IMR-90 (cell line): ENCODE results near the gene MAML3. TPM values are rescaled to one million over a fixed set of nuclear protein-coding genes. Genes with fewer than 3 reads are reported as not detected.

Source experiments
- ATAC-seq: fragments of 200-7000 bp; cut with Tn5 transposase; 2 replicates; pipeline ENCODE4 v1.9.1; 2020; ENCODE audit warnings: low read depth, mild to moderate bottlenecking, moderate library complexity
- BruUV-seq: library from RNA; stranded (reverse); fragments of 400-500 nt; replicated peaks from 2 replicates; lab custom pipeline; 2021; lab: Mats Ljungman, UMichigan
- CTCF ChIA-PET: fragments of 300-600 bp; formaldehyde crosslinking; extraction: SDS; loops from one replicate; lab custom pipeline; 2021; ENCODE audit warnings: antibody characterized with exemption; lab: Yijun Ruan, JAX
- POLR2A ChIA-PET: fragments of 300-600 bp; sonication (Branson Sonifier 250); formaldehyde crosslinking; loops from one replicate; lab custom pipeline; 2022; ENCODE audit warnings: antibody characterized with exemption; ENCODE audit not compliant: unreplicated experiment; lab: Charles Lee
- DNase-seq: peaks from one replicate; pipeline ENCODE4 v3.0.0; 2013
- H2AFZ ChIP-seq: replicated peaks from 2 replicates; pipeline ENCODE3; 2013; ENCODE audit warnings: low read length, mild to moderate bottlenecking; ENCODE audit not compliant: poor library complexity
- H2AK5ac ChIP-seq: 2 replicates; pipeline ENCODE4 v1.6.1; 2013; ENCODE audit warnings: low read depth, low read length, inconsistent platforms
- H2AK9ac ChIP-seq: replicated peaks from 2 replicates; pipeline ENCODE3; 2013; ENCODE audit warnings: mild to moderate bottlenecking, low read depth, low read length, moderate library complexity; ENCODE audit not compliant: poor library complexity
- H2BK120ac ChIP-seq: 2 replicates; pipeline ENCODE4 v1.6.1; 2013; ENCODE audit warnings: low read depth, low read length, inconsistent platforms
- H2BK15ac ChIP-seq: 3 replicates; pipeline ENCODE4 v1.6.1; 2013; ENCODE audit warnings: low read depth, low read length, inconsistent platforms
- H2BK20ac ChIP-seq: 2 replicates; pipeline ENCODE4 v1.6.1; 2013; ENCODE audit warnings: low read depth, mild to moderate bottlenecking, inconsistent platforms, low read length, moderate library complexity
- H2BK5ac ChIP-seq: 2 replicates; pipeline ENCODE4 v1.6.1; 2013; ENCODE audit warnings: mild to moderate bottlenecking, low read depth, low read length, inconsistent platforms; ENCODE audit not compliant: poor library complexity, severe bottlenecking
- H3K14ac ChIP-seq: replicated peaks from 2 replicates; pipeline ENCODE4 v1.6.1; 2013; ENCODE audit warnings: low read depth, low read length, inconsistent platforms
- H3K18ac ChIP-seq: 2 replicates; pipeline ENCODE4 v1.6.1; 2013; ENCODE audit warnings: low read depth, low read length, control low read depth
- H3K23ac ChIP-seq: 2 replicates; pipeline ENCODE4 v1.6.1; 2013; ENCODE audit warnings: low read depth, low read length, inconsistent platforms
- H3K27ac ChIP-seq: 2 replicates; pipeline ENCODE4 v1.5.1; 2013; ENCODE audit warnings: mild to moderate bottlenecking, control low read depth, low read length; ENCODE audit not compliant: insufficient read depth
- H3K27me3 ChIP-seq: 2 replicates; pipeline ENCODE4 v1.6.1; 2013; ENCODE audit warnings: low read length; ENCODE audit not compliant: control insufficient read depth, insufficient read depth
- H3K36me3 ChIP-seq: 2 replicates; pipeline ENCODE4 v1.6.1; 2013; ENCODE audit warnings: low read length, mixed read lengths; ENCODE audit not compliant: control insufficient read depth, insufficient read depth
- H3K4ac ChIP-seq: 2 replicates; pipeline ENCODE4 v1.6.1; 2013; ENCODE audit warnings: low read depth, low read length, inconsistent platforms
- H3K4me1 ChIP-seq: 2 replicates; pipeline ENCODE4 v1.6.1; 2013; ENCODE audit warnings: low read length, mixed read lengths; ENCODE audit not compliant: control insufficient read depth, insufficient read depth
- H3K4me2 ChIP-seq: 2 replicates; pipeline ENCODE4 v1.6.1; 2013; ENCODE audit warnings: low read depth, mild to moderate bottlenecking, control low read depth, low read length, moderate library complexity
- H3K4me3 ChIP-seq: 2 replicates; pipeline ENCODE4 v1.5.1; 2013; ENCODE audit warnings: low read depth, mild to moderate bottlenecking, control low read depth, low read length, moderate library complexity; ENCODE audit not compliant: insufficient read depth
- H3K56ac ChIP-seq: 2 replicates; pipeline ENCODE4 v1.6.1; 2013; ENCODE audit warnings: low read length, inconsistent platforms; ENCODE audit not compliant: insufficient read depth; ENCODE audit errors: extremely low read depth
- H3K79me1 ChIP-seq, 2 experiments: 2 replicates each; pipeline ENCODE4 v1.6.1; 2013; ENCODE audit warnings: low read length in 2 of 2, inconsistent platforms in 1 of 2, low read depth in 1 of 2
- H3K9ac ChIP-seq: 2 replicates; pipeline ENCODE4 v1.6.1; 2013; ENCODE audit warnings: low read depth, low read length, control low read depth
- H3K9me1 ChIP-seq: 2 replicates; pipeline ENCODE4 v1.6.1; 2013; ENCODE audit warnings: low read length, inconsistent platforms; ENCODE audit not compliant: insufficient read depth
- H3K9me3 ChIP-seq: 2 replicates; pipeline ENCODE4 v1.6.1; 2013; ENCODE audit warnings: low read length; ENCODE audit not compliant: control insufficient read depth, insufficient read depth
- H4K20me1 ChIP-seq: 2 replicates; pipeline ENCODE4 v1.6.1; 2013; ENCODE audit warnings: low read length, inconsistent platforms; ENCODE audit not compliant: insufficient read depth
- H4K5ac ChIP-seq: 2 replicates; pipeline ENCODE4 v1.6.1; 2013; ENCODE audit warnings: mild to moderate bottlenecking, low read depth, low read length, control low read depth
- H4K8ac ChIP-seq, 2 experiments: 2 replicates each; pipeline ENCODE4 v1.6.1; 2013; ENCODE audit warnings: low read depth in 2 of 2, low read length in 2 of 2, control low read depth in 1 of 2, inconsistent platforms in 1 of 2
- H4K91ac ChIP-seq: 2 replicates; pipeline ENCODE4 v1.6.1; 2013; ENCODE audit warnings: low read depth, low read length, inconsistent platforms; ENCODE audit not compliant: insufficient read depth
- BHLHE40 ChIP-seq: fragments of 150-350 bp; IDR thresholded peaks from 2 replicates; pipeline ENCODE4 v1.6.1; 2016; ENCODE audit warnings: mild to moderate bottlenecking, low read depth, low read length
- CEBPB ChIP-seq: IDR thresholded peaks from 2 replicates; pipeline ENCODE4 v1.6.1; 2012; ENCODE audit warnings: low read depth, low read length, improper control_type of control experiment
- CHD1 ChIP-seq: IDR thresholded peaks from 2 replicates; pipeline ENCODE4 v1.6.1; 2012; ENCODE audit warnings: low read depth, low read length, improper control_type of control experiment
- CTCF ChIP-seq: conservative IDR thresholded peaks from 2 replicates; pipeline ENCODE4 v1.5.1; 2012; ENCODE audit warnings: mild to moderate bottlenecking, low read depth, low read length, improper control_type of control experiment
- ELK1 ChIP-seq: fragments of 150-350 bp; IDR thresholded peaks from 2 replicates; pipeline ENCODE4 v1.6.1; 2016; ENCODE audit warnings: low read depth, mild to moderate bottlenecking, low read length, moderate library complexity, borderline replicate concordance
- FOS ChIP-seq: fragments of 150-350 bp; IDR thresholded peaks from 2 replicates; pipeline ENCODE4 v1.6.1; 2016; ENCODE audit warnings: low read depth, low read length
- MAFK ChIP-seq: IDR thresholded peaks from 2 replicates; pipeline ENCODE4 v1.6.1; 2012; ENCODE audit warnings: low read depth, low read length, improper control_type of control experiment
- MAZ ChIP-seq: IDR thresholded peaks from 2 replicates; pipeline ENCODE4 v1.6.1; 2012; ENCODE audit warnings: low read depth, mild to moderate bottlenecking, low read length, improper control_type of control experiment, moderate library complexity, borderline replicate concordance
- MXI1 ChIP-seq: IDR thresholded peaks from 2 replicates; pipeline ENCODE4 v1.6.1; 2012; ENCODE audit warnings: low read depth, mild to moderate bottlenecking, low read length, moderate library complexity, borderline replicate concordance
- NFE2L2 ChIP-seq: fragments of 150-350 bp; IDR thresholded peaks from 2 replicates; pipeline ENCODE4 v1.6.1; 2016; ENCODE audit warnings: low read depth, mild to moderate bottlenecking, low read length
- RAD21 ChIP-seq: IDR thresholded peaks from 2 replicates; pipeline ENCODE4 v1.6.1; 2012; ENCODE audit warnings: low read length, improper control_type of control experiment
- RFX5 ChIP-seq: IDR thresholded peaks from 2 replicates; pipeline ENCODE4 v1.8.0; 2012; ENCODE audit warnings: low read depth, mild to moderate bottlenecking, low read length, moderate library complexity
- SMC3 ChIP-seq: fragments of 150-350 bp; IDR thresholded peaks from 2 replicates; pipeline ENCODE4 v1.6.1; 2016; ENCODE audit warnings: low read depth, mild to moderate bottlenecking, antibody characterized with exemption, low read length, moderate library complexity
- USF2 ChIP-seq: fragments of 150-350 bp; IDR thresholded peaks from 2 replicates; pipeline ENCODE4 v1.6.1; 2017; ENCODE audit warnings: mild to moderate bottlenecking, antibody characterized with exemption, low read length, low read depth
- WGBS, 2 experiments: methylation state at CpG; one replicate each; pipeline versions ENCODE4 v1.1.5 to v1.1.7; 2013; ENCODE audit warnings: missing lambda C conversion rate in 2 of 2; ENCODE audit not compliant: insufficient read length in 1 of 2; ENCODE audit errors: extremely low coverage in 2 of 2; 5-methylcytosine and 5-hydroxymethylcytosine counted together
- dilution Hi-C: fragments of 300-500 bp; cut with HindIII; formaldehyde crosslinking; loops from one replicate; pipeline ENCODE4 v1.14.3; 2018; ENCODE audit warnings: low sequenced_read_pairs; ENCODE audit not compliant: unreplicated experiment
- in situ Hi-C: fragments of 300-500 bp; cut with MboI; formaldehyde crosslinking; loops from 3 replicates; pipeline ENCODE4 v1.14.3; 2019; ENCODE audit warnings: low sequenced_read_pairs, inconsistent platforms, mixed read lengths
- intact Hi-C: fragments of 100-400 bp; cut with micrococcal nuclease; formaldehyde crosslinking; loops from 2 replicates; pipeline ENCODE4 v1.10.0; 2022
- polyA plus RNA-seq, 3 experiments: library from polyadenylated mRNA; depleted of rRNA; stranded (reverse); fragments of >200 nt; gene quantifications; 2 replicates each; pipeline ENCODE4 v1.2.3, GENCODE V29; 2012; ENCODE audit warnings: low replicate concordance in 1 of 3
- total RNA-seq: library from RNA; depleted of rRNA; stranded (reverse); fragments of >200 nt; gene quantifications from 2 replicates; pipeline ENCODE4 v1.2.3, GENCODE V29; 2012

Gene MAML3
- total and polyA plus RNA-seq, 2 of the 4 experiments (the other 2 are of a cell fraction) = 0.90 to 1.7 TPM

- Histone ChIP-seq H2AFZ (no peak overlapping the region), H3K23ac (peak overlapping the region; percentile 24; the same call in 1 of the 2 replicates), H3K4ac (peak overlapping the region; percentile 65; the same call in 1 of the 2 replicates), H3K27me3 (no peaks in the 10 kb centered on the region), H4K5ac (peak overlapping the region; percentile 83; the same call in 1 of the 2 replicates), H2BK20ac (peak overlapping the region; percentile 48; the same call in 1 of the 2 replicates), H3K36me3 (no peaks in the 10 kb centered on the region), H2BK15ac (peak overlapping the region; percentile 29; the same call in 1 of the 3 replicates), H3K9me3 (no peaks in the 10 kb centered on the region), H3K9me1 (peaks cover 6% of the 10 kb centered on the region), H3K14ac (peak overlapping the region; percentile 72; the same call in 1 of the 2 replicates), H3K27ac (peak overlapping the region; percentile 79; the same call in 1 of the 2 replicates), H2BK5ac (peak overlapping the region; percentile 44), H4K8ac (peak overlapping the region; percentile 77 to 89; a peak in 3 of 4 replicates), H3K56ac (no peak overlapping the region; the same call in 1 of the 2 replicates), H3K18ac (peak overlapping the region; percentile 53; the same call in 1 of the 2 replicates), H3K79me1 (peaks cover 3 to 14% of the 10 kb centered on the region in 2 experiments; a peak in 1 of 4 replicates), H2AK5ac (no peak overlapping the region), H3K4me2 (peak overlapping the region; percentile 80), H2AK9ac (no peak overlapping the region), H3K4me3 (peak overlapping the region; percentile 34), H3K4me1 (peaks cover 12% of the 10 kb centered on the region), H3K9ac (peak overlapping the region; percentile 46), H4K20me1 (no peaks in the 10 kb centered on the region), H2BK120ac (peak overlapping the region; percentile 81), H4K91ac (no peak overlapping the region)
- BruUV-seq = no TSS peak
- ATAC-seq = no peak
- POLR2A ChIA-PET = no interaction called here
- no peak for DNase-seq
- dilution Hi-C loops = no loop called here
- intact Hi-C loops = loop anchor here (5.0 kb wide), 2 partner anchors 311 to 391 kb away; no protein-coding TSS in a partner anchor
- in situ Hi-C loops = loop anchor here (10.0 kb wide), 1 partner anchor 106 kb away; the partner anchor contains the start of gene MAML3
- CTCF ChIA-PET = interaction anchor here (0.7 kb wide), 1 partner anchor 1231 kb away, joined by 4 read pairs; no protein-coding TSS in a partner anchor
- WGBS, 2 experiments = 25% methylated on average over 2 of the region's 4 CpGs; no CpG with 5 or more reads in 1 of the 2 experiments
- no peak for TF ChIP-seq MXI1
- TF ChIP-seq RFX5 = no peak
- TF ChIP-seq MAFK = no peak
- TF ChIP-seq MAZ = no peak
- TF ChIP-seq NFE2L2 = no peak
- TF ChIP-seq CHD1 = no peak
- no peak for TF ChIP-seq CTCF
- no peak for TF ChIP-seq CEBPB
- TF ChIP-seq FOS = no peak
- TF ChIP-seq RAD21 = no peak
- no peak for TF ChIP-seq USF2
- TF ChIP-seq ELK1 = no peak
- TF ChIP-seq SMC3 = no peak
- no peak for TF ChIP-seq BHLHE40
These were observed 105.5 kb downstream of the MAML3 start for GRCh38 chr4:140048419-140048995.
